Measurements from ENCODE around the gene SEMA7A.
"Not testable (repeated sequence)": the region's sequence is repeated elsewhere in the genome, so short reads cannot be mapped to it uniquely, and the experiment has no call there.

The SEMA7A gene

DNA sequence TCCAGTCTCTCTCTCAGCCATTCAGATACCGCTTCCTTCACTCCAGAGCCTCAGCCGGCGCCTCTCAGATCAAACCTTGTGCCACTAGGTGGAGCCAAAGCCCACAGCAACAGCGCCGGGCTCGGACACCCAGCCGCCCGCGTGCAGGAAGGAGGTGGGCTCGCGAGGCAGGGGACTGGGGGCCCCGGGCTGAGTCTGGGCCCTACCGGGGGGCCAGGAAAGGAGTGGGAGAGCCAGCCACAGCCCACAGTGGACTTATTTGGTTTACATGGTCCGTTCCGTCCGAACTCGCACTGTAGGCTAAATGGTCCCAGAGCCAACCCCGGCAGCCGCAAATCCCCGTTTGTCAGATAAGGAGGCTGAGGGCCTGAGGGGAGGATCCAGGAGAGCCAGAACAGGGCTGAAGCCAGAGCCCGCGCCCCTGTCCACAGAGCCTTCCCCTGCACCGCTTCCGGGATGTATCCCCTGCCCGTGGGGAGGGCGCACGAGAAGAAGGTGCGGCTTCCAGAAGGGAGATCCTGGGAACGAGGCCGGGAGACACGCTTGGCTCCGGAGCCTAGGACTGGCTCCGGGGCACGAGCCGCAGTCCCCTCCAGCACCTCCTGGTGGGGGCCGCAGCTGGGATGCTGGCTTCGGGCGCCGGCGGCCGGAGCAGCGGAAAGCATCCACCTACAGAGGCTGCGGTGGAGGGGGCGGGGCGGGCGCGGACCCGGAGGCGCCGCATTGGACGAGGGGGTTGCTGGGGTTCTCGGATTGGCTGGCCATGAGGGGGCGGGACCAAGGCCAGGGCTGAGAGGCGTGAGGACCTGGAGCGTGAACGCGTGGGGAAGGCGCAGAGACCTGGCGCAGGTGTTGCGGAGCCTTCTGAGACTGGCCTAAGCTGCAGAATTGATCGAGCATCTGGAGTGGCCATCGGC, 59.8 kb downstream of the SEMA7A start:
- peak; percentile 88 for DNase-seq (ENCODE audit: low spot score)

DNA sequence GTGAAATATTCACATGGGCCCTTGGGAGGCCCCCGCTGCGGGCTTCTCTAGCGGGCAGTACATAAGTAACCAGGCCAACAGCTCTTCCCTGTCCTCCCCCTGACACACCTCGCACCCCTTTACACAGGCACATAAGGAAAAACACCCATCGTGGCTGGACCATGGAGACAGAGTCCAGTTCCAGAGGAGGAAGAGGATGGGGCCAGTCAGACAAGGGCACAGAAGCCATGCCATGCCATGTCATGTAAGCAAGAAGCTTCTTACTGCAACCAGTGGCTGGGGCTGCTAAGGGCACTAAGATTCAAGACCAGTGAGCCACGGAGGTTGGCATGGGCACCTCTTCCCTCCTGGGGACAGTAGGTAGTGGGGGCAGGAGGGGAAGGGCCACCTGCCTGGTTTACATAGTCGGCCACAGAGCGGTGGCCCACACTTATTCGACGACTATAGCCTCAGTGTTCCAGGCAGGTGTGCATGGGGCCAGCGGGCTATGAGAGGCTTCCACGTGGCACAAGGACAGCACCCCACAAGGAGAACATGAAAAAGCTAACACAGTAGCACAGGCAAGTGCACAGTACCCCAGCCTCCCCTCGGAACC, 60.6 kb downstream of the SEMA7A start:
- DNase-seq (ENCODE audit: low spot score) = no peak

DNA sequence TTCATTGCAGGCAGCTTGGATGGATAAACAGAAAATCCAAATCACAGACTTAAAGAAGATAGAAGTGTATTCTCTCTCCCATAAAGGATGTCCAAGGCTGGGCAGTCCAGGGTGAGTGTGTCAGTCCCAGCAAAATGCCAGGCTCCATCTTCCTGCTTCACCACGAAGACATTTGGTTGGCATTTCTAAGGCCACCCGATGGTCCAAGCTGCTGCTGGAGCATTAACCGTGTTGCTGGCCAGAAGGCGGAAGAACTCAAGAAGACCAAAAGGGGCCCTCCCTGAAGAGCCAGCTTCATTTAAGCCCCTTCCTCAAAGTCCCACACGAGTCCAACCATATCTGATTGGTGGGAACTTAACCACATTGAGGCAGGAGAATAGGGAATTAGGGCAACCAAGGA, 63.3 kb downstream of the SEMA7A start:
- DNase-seq (ENCODE audit: low spot score) = no peak

DNA sequence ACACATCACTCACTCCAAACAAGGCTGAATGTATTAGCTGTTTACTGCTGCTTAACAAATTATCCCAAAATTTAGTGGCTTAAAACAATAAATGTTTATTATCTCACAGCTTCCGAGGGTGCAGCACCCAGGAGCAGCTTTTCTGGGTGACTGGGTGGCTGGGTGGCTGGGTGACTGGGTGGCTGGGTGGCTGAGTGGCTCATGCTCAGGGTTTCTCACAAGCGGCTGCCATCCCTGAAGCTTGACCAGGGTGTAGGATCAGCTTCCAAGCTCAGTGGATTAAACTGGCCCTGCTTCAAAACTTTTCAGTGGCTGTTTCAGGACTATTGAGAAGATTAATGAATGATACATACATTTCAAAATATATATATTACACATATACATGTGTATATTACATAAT, 64.0 kb downstream of the SEMA7A start:
- no peak for DNase-seq (ENCODE audit: low spot score)

DNA sequence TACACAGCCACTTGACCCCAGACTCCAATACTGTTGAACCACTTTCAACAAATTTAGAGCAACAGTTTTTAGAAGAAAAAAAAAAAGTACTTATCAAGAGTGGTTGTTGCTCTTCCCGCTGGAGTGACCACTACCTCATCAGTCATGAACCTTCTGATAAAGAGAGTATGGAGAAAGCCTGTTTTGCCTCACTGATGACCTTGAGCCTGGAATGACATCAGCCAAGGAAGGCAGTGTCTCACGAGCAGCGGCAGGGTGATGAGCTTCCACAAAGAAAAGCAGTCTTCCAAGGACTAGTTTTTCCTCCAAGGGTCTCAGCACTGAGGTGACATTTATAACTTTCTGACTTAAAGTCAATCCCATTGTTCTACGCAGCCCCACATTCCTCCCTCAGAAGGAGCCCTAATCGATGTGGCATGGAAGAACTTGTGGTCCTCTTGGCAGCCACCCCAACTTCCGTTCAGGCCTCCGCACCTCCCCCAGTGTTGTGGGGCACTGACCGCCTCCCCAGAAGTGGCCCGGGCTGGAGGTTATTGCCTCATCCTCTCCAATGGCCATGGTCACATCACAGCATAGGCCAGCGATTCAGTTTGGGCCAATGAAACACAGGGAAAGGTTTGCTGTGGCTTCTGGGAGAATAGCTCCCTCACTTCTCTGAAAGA, 64.5 kb downstream of the SEMA7A start:
- no peak for DNase-seq (ENCODE audit: low spot score)

DNA sequence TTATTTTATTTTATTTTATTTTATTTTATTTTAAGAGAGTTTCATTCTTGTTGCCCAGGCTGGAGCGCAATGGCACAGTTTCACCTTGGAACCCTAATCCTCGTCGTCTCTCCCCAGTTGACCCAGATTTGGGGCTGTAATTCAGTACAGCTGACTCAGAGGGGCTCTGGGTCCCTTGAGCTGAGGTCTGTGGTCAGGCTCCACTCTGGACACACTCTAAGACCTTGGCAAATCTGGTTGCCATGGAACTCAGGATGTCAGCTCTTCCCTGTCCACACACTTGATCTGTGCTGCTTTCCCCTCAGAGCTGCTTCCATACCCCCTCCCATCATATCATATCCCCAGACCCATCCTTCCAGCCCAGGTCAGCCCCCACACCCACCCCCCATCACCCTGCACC, 65.6 kb downstream of the SEMA7A start:
- DNase-seq (ENCODE audit: low spot score) = no peak

DNA sequence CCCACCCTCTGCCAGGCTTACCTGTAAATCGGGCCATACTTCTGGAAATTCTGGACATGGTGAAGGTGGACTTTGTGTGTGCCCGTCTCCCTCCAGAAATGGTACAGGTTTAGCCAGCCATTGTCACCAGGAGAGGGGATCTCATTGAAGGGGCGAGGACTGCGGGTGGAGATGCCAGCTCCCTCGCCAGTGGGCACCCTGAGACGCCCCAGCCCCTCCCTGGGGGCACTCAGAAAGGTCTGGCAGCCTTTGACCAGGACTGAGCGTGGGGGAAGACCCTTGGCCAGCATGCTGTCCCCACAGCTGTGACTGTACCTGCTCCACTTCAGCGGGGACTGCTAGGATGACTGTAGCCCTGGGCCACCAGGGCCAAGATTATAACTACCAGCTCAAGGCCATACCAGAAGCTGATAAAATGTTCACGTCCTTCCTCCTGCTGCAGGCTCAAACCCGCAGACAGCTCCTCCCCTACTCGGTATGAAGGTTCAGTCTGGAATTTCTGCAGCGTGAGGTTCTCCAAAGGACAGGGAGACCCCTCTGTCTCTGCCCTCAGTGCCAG, 66.4 kb downstream of the SEMA7A start, which contains the start of gene CYP11A1:
Gene CYP11A1 (minus strand): TSS at position 351 of the 559 bp plus-strand sequence. CDS start 61 bp downstream, at position 290.
- no peak for DNase-seq (ENCODE audit: low spot score)

DNA sequence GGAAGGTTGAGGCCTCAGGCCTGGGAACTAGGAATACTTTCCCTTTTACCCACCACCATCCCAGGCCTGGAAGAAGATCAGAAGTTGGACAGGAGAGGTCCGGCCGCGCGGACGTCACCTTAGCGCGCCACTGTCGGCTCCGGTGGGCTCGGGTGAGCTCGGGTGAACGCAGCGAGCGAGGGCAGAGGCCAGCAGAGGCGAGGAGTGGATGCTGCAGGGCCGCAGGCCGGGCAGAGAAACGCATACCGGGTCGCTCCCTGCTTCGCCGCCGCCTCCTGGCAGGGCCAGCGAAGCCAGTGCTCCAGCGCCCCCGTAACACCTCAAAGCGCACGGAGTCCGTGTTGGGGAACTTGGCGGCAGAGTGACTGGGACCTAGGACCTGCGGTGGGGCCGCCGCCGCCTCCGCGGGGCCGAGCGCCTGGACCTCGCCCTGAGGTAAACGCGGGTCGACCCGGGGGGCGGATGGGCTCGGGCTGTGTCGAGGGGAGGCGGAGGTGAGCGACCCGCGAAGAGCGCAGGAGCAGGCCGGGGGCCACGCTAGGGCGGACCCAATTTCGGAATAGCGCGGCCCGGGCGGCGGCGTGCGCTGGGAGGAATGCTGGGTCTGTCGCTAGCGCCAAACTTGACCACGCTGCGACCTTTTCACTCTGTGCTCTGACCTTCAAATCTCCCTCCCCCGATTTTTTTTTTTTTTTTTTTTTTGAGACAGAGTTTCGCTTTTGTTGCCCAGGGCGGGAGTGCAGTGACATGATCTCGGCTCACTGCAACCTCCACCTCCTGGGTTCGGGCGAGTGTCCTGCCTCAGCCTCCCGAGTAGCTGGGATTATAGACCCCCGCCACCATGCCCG, 67.9 kb downstream of the SEMA7A start:
- DNase-seq (ENCODE audit: low spot score) = no peak

DNA sequence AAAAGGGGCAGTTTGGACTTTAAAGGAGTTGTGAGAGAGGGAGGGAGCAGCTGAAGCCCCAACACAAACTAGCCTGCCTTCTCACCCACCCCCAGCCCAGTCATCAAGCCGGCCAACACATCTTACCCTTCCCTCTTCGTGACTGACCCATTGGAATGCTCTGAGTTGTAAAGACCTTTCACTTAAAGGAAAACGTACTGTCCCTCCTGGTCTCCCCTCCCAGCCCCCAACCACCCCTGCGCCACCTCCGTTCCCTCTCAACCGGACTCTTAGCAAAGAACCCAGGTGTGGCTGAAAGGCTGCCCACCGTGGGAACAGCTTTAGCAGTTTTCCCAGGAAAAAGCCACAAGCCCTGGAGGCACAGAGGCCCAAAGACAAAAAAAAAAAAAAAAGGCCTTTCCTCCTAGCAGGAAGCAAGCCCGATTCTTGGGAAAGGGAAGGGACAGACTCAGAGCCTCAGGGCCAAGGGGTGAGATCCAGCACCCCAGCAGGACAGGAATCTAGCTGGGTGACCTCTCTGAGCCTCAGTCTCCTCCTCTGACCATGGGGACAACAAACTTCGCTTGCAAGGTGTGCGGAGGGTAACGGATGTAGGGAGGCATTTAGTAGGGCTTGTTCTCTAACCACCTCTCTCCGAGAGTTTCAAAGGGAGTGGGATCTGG, 68.7 kb downstream of the SEMA7A start:
- no peak for DNase-seq (ENCODE audit: low spot score)

DNA sequence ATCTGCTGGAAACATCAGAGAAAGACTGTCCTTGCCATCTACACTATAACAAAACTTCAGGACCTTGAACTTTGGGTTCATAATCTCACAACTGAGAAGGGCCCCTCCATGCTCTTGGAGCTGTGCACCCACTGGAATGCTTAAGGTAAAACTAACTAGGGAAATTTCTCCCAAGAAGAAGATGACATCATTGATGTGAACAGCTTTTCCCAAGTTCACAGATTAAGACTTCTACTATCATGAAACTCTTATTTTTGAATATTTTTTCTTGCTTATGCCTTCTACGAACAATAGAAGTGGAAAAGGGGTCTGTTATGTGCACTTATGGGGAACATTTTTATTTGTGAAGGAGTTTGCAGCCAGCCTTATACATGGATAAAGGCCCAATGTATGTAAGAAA, 71.3 kb downstream of the SEMA7A start:
- DNase-seq (ENCODE audit: low spot score) = no peak

DNA sequence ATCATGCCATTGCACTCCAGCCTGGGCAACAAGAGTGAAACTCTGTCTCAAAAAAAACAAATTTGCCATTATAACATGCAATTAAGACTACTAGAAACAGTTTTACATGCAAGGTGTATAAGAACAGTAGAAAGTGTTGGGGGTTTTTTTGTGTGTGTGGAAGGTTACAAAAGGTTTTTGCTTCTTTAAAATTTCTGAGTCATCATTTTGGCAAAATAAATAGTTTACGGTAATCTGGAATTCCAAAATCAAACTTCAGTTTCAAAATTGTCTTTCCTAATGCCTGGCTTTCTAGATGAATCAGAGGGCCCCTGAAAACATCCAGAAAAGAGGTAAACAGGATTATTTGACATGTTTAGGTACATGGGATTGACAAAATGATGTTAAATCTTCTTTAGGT, 72.9 kb downstream of the SEMA7A start:
- not testable (repeated sequence) for DNase-seq (ENCODE audit: low spot score)

DNA sequence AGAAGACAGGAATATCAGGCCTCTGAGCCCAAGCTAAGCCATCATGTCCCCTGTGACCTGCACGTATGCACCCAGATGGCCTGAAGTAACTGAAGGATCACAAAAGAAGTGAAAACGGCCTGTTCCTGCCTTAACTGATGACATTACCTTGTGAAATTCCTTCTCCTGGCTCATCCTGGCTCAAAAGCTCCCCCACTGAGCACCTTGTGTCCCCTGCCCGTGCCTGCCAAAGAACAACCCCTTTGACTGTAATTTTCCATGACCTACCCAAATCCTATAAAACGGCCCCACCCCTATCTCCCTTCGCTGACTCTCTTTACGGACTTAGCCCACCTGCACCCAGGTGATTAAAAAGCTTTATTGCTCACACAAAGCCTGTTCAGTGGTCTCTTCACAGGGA, 74.4 kb downstream of the SEMA7A start:
- not testable (repeated sequence) for DNase-seq (ENCODE audit: low spot score)

Small RNA genes lying within 50 kb of the gene (small RNA-seq; reads per million reads assigned to genes)
- 0 reads per million in 2 experiments for gene MIR6881

Measured in SK-N-DZ (cell line).